ENCODE results near the gene ATP6V0A4.
A peak's percentile ranks its signal among the peaks of the same experiment; 100 is the strongest.

The ATP6V0A4 gene

DNA sequence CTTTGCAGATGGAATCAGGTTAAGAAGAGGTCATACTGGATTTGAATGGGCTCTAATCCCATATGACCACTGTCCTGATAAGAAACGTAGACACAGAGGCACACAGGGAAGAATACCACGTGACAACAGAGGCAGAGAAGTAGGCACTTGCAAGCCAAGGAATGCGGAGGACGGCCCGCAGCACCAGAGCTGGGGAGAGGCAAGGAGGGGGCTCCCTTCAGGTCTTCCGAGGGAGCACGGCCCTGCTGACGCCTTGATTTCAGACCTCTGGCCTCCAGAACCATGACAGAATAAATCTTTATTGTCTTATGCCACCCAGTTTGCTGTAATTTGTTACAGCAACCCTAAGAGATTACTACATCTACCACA lies 44.9 kb downstream of the ATP6V0A4 start:
- no peak for ATAC-seq
- no peak for TF ChIP-seq TCF4 (CRISPR knock-in tag; IDR thresholded peaks at IDR 0.05; ENCODE audit: borderline replicate concordance)
- TF ChIP-seq RARB (CRISPR knock-in tag; IDR thresholded peaks at IDR 0.05) = no peak
- no peak for TF ChIP-seq ISL1 (CRISPR knock-in tag; IDR thresholded peaks at IDR 0.05)
- no peak for TF ChIP-seq ZC3H10 (CRISPR knock-in tag; IDR thresholded peaks at IDR 0.05)
- TF ChIP-seq, protein P1, sequence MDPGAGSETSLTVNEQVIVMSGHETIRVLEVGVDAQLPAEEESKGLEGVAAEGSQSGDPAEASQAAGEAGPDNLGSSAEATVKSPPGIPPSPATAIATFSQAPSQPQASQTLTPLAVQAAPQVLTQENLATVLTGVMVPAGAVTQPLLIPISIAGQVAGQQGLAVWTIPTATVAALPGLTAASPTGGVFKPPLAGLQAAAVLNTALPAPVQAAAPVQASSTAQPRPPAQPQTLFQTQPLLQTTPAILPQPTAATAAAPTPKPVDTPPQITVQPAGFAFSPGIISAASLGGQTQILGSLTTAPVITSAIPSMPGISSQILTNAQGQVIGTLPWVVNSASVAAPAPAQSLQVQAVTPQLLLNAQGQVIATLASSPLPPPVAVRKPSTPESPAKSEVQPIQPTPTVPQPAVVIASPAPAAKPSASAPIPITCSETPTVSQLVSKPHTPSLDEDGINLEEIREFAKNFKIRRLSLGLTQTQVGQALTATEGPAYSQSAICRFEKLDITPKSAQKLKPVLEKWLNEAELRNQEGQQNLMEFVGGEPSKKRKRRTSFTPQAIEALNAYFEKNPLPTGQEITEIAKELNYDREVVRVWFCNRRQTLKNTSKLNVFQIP (CRISPR knock-in tag; IDR thresholded peaks at IDR 0.05; ENCODE audit: borderline replicate concordance, low read depth) = no peak
- TF ChIP-seq, protein P2, sequence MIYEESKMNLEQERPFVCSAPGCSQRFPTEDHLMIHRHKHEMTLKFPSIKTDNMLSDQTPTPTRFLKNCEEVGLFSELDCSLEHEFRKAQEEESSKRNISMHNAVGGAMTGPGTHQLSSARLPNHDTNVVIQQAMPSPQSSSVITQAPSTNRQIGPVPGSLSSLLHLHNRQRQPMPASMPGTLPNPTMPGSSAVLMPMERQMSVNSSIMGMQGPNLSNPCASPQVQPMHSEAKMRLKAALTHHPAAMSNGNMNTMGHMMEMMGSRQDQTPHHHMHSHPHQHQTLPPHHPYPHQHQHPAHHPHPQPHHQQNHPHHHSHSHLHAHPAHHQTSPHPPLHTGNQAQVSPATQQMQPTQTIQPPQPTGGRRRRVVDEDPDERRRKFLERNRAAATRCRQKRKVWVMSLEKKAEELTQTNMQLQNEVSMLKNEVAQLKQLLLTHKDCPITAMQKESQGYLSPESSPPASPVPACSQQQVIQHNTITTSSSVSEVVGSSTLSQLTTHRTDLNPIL (CRISPR knock-in tag; IDR thresholded peaks at IDR 0.05; ENCODE audit: low read depth) = no peak
- TF ChIP-seq, protein P3, sequence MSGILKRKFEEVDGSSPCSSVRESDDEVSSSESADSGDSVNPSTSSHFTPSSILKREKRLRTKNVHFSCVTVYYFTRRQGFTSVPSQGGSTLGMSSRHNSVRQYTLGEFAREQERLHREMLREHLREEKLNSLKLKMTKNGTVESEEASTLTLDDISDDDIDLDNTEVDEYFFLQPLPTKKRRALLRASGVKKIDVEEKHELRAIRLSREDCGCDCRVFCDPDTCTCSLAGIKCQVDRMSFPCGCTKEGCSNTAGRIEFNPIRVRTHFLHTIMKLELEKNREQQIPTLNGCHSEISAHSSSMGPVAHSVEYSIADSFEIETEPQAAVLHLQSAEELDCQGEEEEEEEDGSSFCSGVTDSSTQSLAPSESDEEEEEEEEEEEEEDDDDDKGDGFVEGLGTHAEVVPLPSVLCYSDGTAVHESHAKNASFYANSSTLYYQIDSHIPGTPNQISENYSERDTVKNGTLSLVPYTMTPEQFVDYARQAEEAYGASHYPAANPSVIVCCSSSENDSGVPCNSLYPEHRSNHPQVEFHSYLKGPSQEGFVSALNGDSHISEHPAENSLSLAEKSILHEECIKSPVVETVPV (CRISPR knock-in tag; IDR thresholded peaks at IDR 0.05) = no peak
- TF ChIP-seq ZNF70 (CRISPR knock-in tag; IDR thresholded peaks at IDR 0.05) = no peak
- TF ChIP-seq, protein P4, sequence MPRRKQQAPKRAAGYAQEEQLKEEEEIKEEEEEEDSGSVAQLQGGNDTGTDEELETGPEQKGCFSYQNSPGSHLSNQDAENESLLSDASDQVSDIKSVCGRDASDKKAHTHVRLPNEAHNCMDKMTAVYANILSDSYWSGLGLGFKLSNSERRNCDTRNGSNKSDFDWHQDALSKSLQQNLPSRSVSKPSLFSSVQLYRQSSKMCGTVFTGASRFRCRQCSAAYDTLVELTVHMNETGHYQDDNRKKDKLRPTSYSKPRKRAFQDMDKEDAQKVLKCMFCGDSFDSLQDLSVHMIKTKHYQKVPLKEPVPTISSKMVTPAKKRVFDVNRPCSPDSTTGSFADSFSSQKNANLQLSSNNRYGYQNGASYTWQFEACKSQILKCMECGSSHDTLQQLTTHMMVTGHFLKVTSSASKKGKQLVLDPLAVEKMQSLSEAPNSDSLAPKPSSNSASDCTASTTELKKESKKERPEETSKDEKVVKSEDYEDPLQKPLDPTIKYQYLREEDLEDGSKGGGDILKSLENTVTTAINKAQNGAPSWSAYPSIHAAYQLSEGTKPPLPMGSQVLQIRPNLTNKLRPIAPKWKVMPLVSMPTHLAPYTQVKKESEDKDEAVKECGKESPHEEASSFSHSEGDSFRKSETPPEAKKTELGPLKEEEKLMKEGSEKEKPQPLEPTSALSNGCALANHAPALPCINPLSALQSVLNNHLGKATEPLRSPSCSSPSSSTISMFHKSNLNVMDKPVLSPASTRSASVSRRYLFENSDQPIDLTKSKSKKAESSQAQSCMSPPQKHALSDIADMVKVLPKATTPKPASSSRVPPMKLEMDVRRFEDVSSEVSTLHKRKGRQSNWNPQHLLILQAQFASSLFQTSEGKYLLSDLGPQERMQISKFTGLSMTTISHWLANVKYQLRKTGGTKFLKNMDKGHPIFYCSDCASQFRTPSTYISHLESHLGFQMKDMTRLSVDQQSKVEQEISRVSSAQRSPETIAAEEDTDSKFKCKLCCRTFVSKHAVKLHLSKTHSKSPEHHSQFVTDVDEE (CRISPR knock-in tag; IDR thresholded peaks at IDR 0.05) = no peak
- no peak for TF ChIP-seq CSDC2 (CRISPR knock-in tag; IDR thresholded peaks at IDR 0.05)
- TF ChIP-seq ESRRG (CRISPR knock-in tag; IDR thresholded peaks at IDR 0.05) = no peak

DNA sequence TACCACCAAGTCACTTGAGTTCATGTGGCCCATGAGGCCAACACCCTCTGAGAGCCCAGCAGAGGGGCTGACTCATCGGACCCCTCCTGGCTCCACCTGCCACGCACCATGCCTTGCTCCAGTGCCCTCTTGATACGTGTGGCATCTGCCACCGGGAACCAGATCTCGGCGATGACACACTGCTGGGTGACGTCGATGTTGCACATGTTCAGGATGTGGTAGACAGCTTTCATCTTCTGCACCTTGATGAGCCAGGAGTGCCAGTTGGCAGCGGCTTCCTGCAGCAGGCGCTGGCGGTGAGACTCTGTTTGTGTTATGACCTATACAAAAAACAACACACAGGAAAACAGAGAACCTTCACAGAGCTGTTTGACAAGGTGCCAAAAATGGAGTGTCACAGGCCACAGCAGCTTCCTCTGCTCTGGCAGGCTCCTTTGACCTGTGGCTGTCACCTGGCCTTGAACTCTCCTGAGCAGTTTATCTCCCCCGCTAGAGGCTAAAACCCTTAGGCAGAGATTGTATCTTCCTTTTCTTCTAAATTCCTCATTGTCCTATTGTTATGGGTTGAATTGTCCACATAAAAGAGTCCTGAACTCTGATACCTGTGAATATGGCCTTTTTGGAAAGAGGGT lies 45.4 kb downstream of the ATP6V0A4 start:
- no peak for ATAC-seq
- TF ChIP-seq TCF4 (CRISPR knock-in tag; IDR thresholded peaks at IDR 0.05; ENCODE audit: borderline replicate concordance) (0 out of 2 replicates have a peak, but pooled peaks have one; percentile 17), SNAI2 (CRISPR knock-in tag; IDR thresholded peaks at IDR 0.05) (peak; percentile 27; the same call in 1 of the 2 replicates), BACH2 (CRISPR knock-in tag; IDR thresholded peaks at IDR 0.05; ENCODE audit: borderline replicate concordance) (no peak)
- TF ChIP-seq, protein P4 (CRISPR knock-in tag; IDR thresholded peaks at IDR 0.05) = 0 out of 2 replicates have a peak, but pooled peaks have one; percentile 44

DNA sequence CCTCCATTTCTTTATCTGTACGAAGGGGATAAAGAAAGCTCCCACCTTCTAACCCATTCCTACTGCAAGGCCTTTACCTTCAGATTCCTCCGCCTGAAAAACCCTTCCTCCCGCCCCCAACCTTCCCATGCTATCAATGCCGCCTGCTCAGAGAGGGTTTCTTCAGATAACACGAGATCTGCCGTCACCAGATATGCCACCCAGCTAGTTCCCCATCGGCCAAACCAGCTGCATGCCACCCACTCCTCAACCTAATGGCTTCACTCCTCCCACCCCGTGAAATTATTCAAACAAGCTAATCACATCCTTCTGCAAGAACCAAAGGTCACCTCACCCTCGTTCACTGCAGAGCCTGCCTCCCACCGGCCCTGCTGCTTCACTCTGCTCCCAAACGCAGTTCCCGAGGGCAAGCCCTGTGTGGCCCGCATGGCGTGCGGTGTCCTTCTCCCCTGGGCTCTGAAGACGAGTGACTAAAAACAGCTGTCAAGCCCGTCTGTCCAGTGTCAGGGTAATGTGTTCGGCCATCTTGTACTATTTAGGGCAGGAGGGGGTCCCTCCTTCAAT lies 47.0 kb downstream of the ATP6V0A4 start:
- no peak for ATAC-seq
- TF ChIP-seq ESRRG (CRISPR knock-in tag; IDR thresholded peaks at IDR 0.05) = no peak
- no peak for TF ChIP-seq ZNF8 (CRISPR knock-in tag; IDR thresholded peaks at IDR 0.05)
- TF ChIP-seq, protein P5, sequence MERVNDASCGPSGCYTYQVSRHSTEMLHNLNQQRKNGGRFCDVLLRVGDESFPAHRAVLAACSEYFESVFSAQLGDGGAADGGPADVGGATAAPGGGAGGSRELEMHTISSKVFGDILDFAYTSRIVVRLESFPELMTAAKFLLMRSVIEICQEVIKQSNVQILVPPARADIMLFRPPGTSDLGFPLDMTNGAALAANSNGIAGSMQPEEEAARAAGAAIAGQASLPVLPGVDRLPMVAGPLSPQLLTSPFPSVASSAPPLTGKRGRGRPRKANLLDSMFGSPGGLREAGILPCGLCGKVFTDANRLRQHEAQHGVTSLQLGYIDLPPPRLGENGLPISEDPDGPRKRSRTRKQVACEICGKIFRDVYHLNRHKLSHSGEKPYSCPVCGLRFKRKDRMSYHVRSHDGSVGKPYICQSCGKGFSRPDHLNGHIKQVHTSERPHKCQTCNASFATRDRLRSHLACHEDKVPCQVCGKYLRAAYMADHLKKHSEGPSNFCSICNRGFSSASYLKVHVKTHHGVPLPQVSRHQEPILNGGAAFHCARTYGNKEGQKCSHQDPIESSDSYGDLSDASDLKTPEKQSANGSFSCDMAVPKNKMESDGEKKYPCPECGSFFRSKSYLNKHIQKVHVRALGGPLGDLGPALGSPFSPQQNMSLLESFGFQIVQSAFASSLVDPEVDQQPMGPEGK (CRISPR knock-in tag; IDR thresholded peaks at IDR 0.05; ENCODE audit: borderline replicate concordance) = no peak
- no peak for TF ChIP-seq ZC3H10 (CRISPR knock-in tag; IDR thresholded peaks at IDR 0.05)
- TF ChIP-seq, protein P1 (CRISPR knock-in tag; IDR thresholded peaks at IDR 0.05; ENCODE audit: borderline replicate concordance, low read depth) = no peak
- TF ChIP-seq ARNTL (CRISPR knock-in tag; IDR thresholded peaks at IDR 0.05; ENCODE audit: borderline replicate concordance, low read depth) = no peak
- no peak for TF ChIP-seq PPARA (CRISPR knock-in tag; IDR thresholded peaks at IDR 0.05; ENCODE audit: borderline replicate concordance)
- TF ChIP-seq GLIS3 (CRISPR knock-in tag; IDR thresholded peaks at IDR 0.05) = no peak

All from SK-N-SH treated with all-trans-retinoic acid at 6 μM for 48 hours (cell line).